CD14-positive monocyte (primary cell): ENCODE measurements around the gene BTBD9. TPM values are rescaled to one million over a fixed set of nuclear protein-coding genes. Genes with fewer than 3 reads are reported as not detected.

Experiments used
- DNase-seq, 3 donors: peaks; one replicate each; pipeline ENCODE4 v3.0.0-alpha.2; 2011 to 2022
- H2AFZ ChIP-seq: 2 replicates; pipeline ENCODE4 v1.6.0; 2012; ENCODE audit warnings: mild to moderate bottlenecking, low read depth, low read length, inconsistent platforms; ENCODE audit not compliant: insufficient read depth, poor library complexity, severe bottlenecking
- H3K27ac ChIP-seq, 2 donors: 1 replicate in 1 of 2; 2 replicates in 1 of 2; pipeline ENCODE4 v1.5.1; 2012 to 2013; ENCODE audit warnings: low read length in 2 of 2, control low read depth in 1 of 2, inconsistent platforms in 1 of 2, low read depth in 1 of 2, mild to moderate bottlenecking in 1 of 2
- H3K27me3 ChIP-seq, 2 donors: one replicate each; pipeline versions ENCODE4 v1.6.0 to v1.6.1; 2011 to 2013; ENCODE audit warnings: low read length in 2 of 2; ENCODE audit not compliant: control insufficient read depth in 2 of 2, insufficient read depth in 2 of 2
- H3K36me3 ChIP-seq, 2 donors: replicated peaks in 1 of 2; 1 replicate in 1 of 2; 2 replicates in 1 of 2; pipeline versions ENCODE4 v1.5.1 to v1.6.1; 2012 to 2013; ENCODE audit warnings: low read length in 2 of 2, control low read depth in 1 of 2, inconsistent platforms in 1 of 2, mild to moderate bottlenecking in 1 of 2; ENCODE audit not compliant: insufficient read depth in 2 of 2, control insufficient read depth in 1 of 2
- H3K4me1 ChIP-seq, 2 donors: 1 replicate in 1 of 2; 2 replicates in 1 of 2; pipeline versions ENCODE4 v1.5.1 to v1.6.1; 2012 to 2013; ENCODE audit warnings: low read length in 2 of 2, control low read depth in 1 of 2, inconsistent platforms in 1 of 2, mild to moderate bottlenecking in 1 of 2, moderate library complexity in 1 of 2; ENCODE audit not compliant: insufficient read depth in 2 of 2, control insufficient read depth in 1 of 2
- H3K4me2 ChIP-seq: replicated peaks from 2 replicates; pipeline ENCODE3; 2012; ENCODE audit warnings: low read length, moderate library complexity, mild to moderate bottlenecking; ENCODE audit not compliant: poor library complexity, severe bottlenecking; ENCODE audit errors: extremely low read depth
- H3K4me3 ChIP-seq, 3 experiments: fragments of 200-600 bp in 1 of 3; sonication (generic) in 1 of 3; replicated peaks in 1 of 3; 1 replicate in 2 of 3; 2 replicates in 1 of 3; pipeline ENCODE4 v1.5.1; 2011 to 2013; ENCODE audit warnings: low read length in 3 of 3, mild to moderate bottlenecking in 3 of 3, control low read depth in 2 of 3, low read depth in 2 of 3, inconsistent platforms in 1 of 3, moderate library complexity in 1 of 3
- H3K79me2 ChIP-seq: 2 replicates; pipeline ENCODE4 v1.6.0; 2012; ENCODE audit warnings: mild to moderate bottlenecking, control low read depth, inconsistent platforms, low read length, moderate library complexity; ENCODE audit not compliant: insufficient read depth
- H3K9ac ChIP-seq: 2 replicates; pipeline ENCODE4 v1.6.0; 2017; ENCODE audit warnings: low read length, mild to moderate bottlenecking; ENCODE audit not compliant: insufficient read depth, poor library complexity, severe bottlenecking
- H3K9me3 ChIP-seq, 2 donors: replicated peaks in 1 of 2; 1 replicate in 1 of 2; 2 replicates in 1 of 2; pipeline versions ENCODE4 v1.5.1 to v1.6.1; 2012 to 2013; ENCODE audit warnings: low read length in 2 of 2, control low read depth in 1 of 2; ENCODE audit not compliant: control insufficient read depth in 1 of 2, insufficient read depth in 1 of 2
- H4K20me1 ChIP-seq: 2 replicates; pipeline ENCODE4 v1.6.0; 2012; ENCODE audit warnings: mild to moderate bottlenecking, low read length, control low read depth, moderate library complexity; ENCODE audit not compliant: insufficient read depth
- H3K27ac Mint-ChIP-seq, 7 donors: one replicate each; pipeline ENCODE4 v1.8.0; 2020; ENCODE audit warnings: mild to moderate bottlenecking in 7 of 7, mixed read lengths in 7 of 7, moderate library complexity in 6 of 7, inconsistent platforms in 2 of 7
- H3K27me3 Mint-ChIP-seq, 3 donors: one replicate each; pipeline ENCODE4 v1.8.0; 2021 to 2022; ENCODE audit warnings: low read depth in 3 of 3, mild to moderate bottlenecking in 3 of 3, mixed read lengths in 3 of 3, moderate library complexity in 3 of 3, inconsistent platforms in 1 of 3
- H3K36me3 Mint-ChIP-seq, 2 donors: one replicate each; pipeline ENCODE4 v1.8.0; 2020; ENCODE audit warnings: mixed read lengths in 2 of 2, inconsistent platforms in 1 of 2, mild to moderate bottlenecking in 1 of 2
- H3K4me1 Mint-ChIP-seq: one replicate; pipeline ENCODE4 v1.8.0; 2020; ENCODE audit warnings: mild to moderate bottlenecking, mixed read lengths
- H3K4me3 Mint-ChIP-seq, 2 donors: one replicate each; pipeline ENCODE4 v1.8.0; 2020; ENCODE audit warnings: mild to moderate bottlenecking in 2 of 2, mixed read lengths in 2 of 2, moderate library complexity in 1 of 2
- H3K9me3 Mint-ChIP-seq, 7 donors: one replicate each; pipeline ENCODE4 v1.8.0; 2020 to 2022; ENCODE audit warnings: mixed read lengths in 7 of 7, mild to moderate bottlenecking in 6 of 7, moderate library complexity in 6 of 7, inconsistent platforms in 2 of 7
- WGBS: methylation state at CpG from one replicate; pipeline ENCODE4 v1.1.5; 2013; ENCODE audit warnings: missing lambda C conversion rate; ENCODE audit not compliant: insufficient coverage; 5-methylcytosine and 5-hydroxymethylcytosine counted together
- intact Hi-C, 2 donors: fragments of 100-400 bp; cut with micrococcal nuclease; formaldehyde crosslinking; loops; one replicate each; pipeline versions ENCODE4 v1.15.0 to v1.15.1; 2023
- polyA plus RNA-seq, 3 donors: library from polyadenylated mRNA; depleted of rRNA in 1 of 3; unstranded in 2 of 3; stranded (reverse) in 1 of 3; fragments of 300-500 nt in 2 of 3; fragments of >200 nt in 1 of 3; fragmentation: Illumina TruSeq in 2 of 3; gene quantifications; 1 replicate in 2 of 3; 2 replicates in 1 of 3; pipeline ENCODE4 v1.2.3, GENCODE V29; 2012 to 2021
- TF ChIP-seq, protein P1 (sequence below): fragments of 200-600 bp; IDR thresholded peaks from one replicate; pipeline ENCODE4 v1.8.0; 2022; ENCODE audit warnings: antibody characterized with exemption, mild to moderate bottlenecking

Gene BTBD9
- polyA plus RNA-seq, 3 donors = 5.2 to 7.5 (median 6.2) TPM

DNA sequence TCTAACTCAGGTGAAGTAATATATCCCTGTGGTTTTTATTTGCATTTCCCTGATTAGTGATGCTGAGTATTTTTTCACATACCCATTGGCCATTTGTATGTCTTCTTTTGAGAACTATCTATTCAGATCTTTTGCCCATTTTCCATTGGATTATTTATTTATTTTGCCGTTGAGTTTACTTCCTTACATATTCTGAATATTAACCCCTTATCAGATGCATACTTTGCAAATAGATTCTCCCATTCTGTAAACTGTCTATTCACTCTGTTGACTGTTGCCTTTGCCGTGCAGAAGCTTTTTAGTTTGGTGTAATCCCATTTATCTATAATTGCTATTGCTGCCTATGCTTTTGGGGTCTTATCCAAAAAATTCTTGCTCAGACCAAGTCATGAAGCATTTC is 336.9 kb downstream of the BTBD9 start:
- no peaks in the 10 kb centered on the region for H4K20me1 ChIP-seq
- no peaks in the 10 kb centered on the region for H3K79me2 ChIP-seq
- no peak overlapping the region for H3K9ac ChIP-seq
- H3K27ac ChIP-seq = no peak overlapping the region
- H3K27me3 ChIP-seq = no peaks in the 10 kb centered on the region
- H3K4me1 Mint-ChIP-seq = peaks cover 1% of the 10 kb centered on the region
- H3K9me3 ChIP-seq = no peaks in the 10 kb centered on the region
- no peaks in the 10 kb centered on the region for H3K36me3 Mint-ChIP-seq
- no peak overlapping the region for H3K4me3 ChIP-seq
- no peaks in the 10 kb centered on the region for H3K36me3 ChIP-seq
- no peak overlapping the region for H3K4me3 Mint-ChIP-seq
- WGBS = no CpG with 5 or more reads among the region's 2 CpGs
- intact Hi-C loops = no loop called here
- TF ChIP-seq, protein P1, sequence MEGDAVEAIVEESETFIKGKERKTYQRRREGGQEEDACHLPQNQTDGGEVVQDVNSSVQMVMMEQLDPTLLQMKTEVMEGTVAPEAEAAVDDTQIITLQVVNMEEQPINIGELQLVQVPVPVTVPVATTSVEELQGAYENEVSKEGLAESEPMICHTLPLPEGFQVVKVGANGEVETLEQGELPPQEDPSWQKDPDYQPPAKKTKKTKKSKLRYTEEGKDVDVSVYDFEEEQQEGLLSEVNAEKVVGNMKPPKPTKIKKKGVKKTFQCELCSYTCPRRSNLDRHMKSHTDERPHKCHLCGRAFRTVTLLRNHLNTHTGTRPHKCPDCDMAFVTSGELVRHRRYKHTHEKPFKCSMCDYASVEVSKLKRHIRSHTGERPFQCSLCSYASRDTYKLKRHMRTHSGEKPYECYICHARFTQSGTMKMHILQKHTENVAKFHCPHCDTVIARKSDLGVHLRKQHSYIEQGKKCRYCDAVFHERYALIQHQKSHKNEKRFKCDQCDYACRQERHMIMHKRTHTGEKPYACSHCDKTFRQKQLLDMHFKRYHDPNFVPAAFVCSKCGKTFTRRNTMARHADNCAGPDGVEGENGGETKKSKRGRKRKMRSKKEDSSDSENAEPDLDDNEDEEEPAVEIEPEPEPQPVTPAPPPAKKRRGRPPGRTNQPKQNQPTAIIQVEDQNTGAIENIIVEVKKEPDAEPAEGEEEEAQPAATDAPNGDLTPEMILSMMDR = no peak
- H3K4me1 ChIP-seq = no peaks in the 10 kb centered on the region
- no peak overlapping the region for H3K27ac Mint-ChIP-seq
- no peak for DNase-seq
- peaks cover 0 to 2% (median 1%) of the 10 kb centered on the region in 3 donors for H3K27me3 Mint-ChIP-seq
- peaks cover 0 to 5% (median 2%) of the 10 kb centered on the region in 7 donors for H3K9me3 Mint-ChIP-seq
- no peak overlapping the region for H3K4me2 ChIP-seq
- no peak overlapping the region for H2AFZ ChIP-seq

DNA sequence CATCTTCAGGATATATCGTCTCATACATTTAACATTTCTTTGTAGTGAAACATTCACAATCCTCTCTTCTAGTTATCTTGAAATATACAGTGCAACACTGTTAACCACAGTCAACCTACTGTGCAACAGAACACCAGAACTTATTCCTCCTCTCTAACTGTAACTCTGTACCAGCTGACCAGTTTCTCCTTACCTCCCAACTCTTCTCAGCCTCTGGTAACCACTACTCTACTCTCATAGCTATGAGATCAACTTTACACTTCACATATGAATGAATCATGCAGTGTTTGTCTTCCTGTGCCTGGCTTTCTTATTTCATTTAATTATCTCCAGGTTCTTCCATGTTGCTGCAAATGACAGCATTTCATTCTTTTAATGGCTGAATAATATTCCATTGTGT is 337.6 kb downstream of the BTBD9 start:
- intact Hi-C loops = no loop called here
- no peaks in the 10 kb centered on the region for H3K4me1 ChIP-seq
- Mint-ChIP-seq H3K4me3 (no peak overlapping the region), H3K9me3 (peaks cover 0 to 5% (median 2%) of the 10 kb centered on the region in 7 donors), H3K4me1 (peaks cover 1% of the 10 kb centered on the region), H3K27ac (no peak overlapping the region), H3K36me3 (no peaks in the 10 kb centered on the region), H3K27me3 (peaks cover 0 to 2% (median 1%) of the 10 kb centered on the region in 3 donors)
- no peaks in the 10 kb centered on the region for H3K9me3 ChIP-seq
- H2AFZ ChIP-seq = no peak overlapping the region
- WGBS = 100% methylated on average over 1 of the region's 1 CpG
- H3K36me3 ChIP-seq = no peaks in the 10 kb centered on the region
- H3K79me2 ChIP-seq = no peaks in the 10 kb centered on the region
- no peak for DNase-seq
- H3K27me3 ChIP-seq = no peaks in the 10 kb centered on the region
- no peak overlapping the region for H3K27ac ChIP-seq
- no peaks in the 10 kb centered on the region for H4K20me1 ChIP-seq
- no peak overlapping the region for H3K4me3 ChIP-seq
- no peak overlapping the region for H3K4me2 ChIP-seq
- TF ChIP-seq, protein P1 = no peak
- no peak overlapping the region for H3K9ac ChIP-seq
